ENCODE measurements around the gene MRPL2.

MRPL2 gene

GRCh38 chr6:43020052-43020705 lies 39.1 kb downstream of the MRPL2 start:
- no peak for TF ChIP-seq CTCF (IDR thresholded peaks at IDR 0.05; ENCODE audit: insufficient read depth, low read depth, low read length, missing control alignments)
- H3K4me3 ChIP-seq (ENCODE audit: low read length) = no peak overlapping the region
- no peak for DNase-seq (ENCODE audit: low read depth)

- no peak for DNase-seq (ENCODE audit: low read depth)
- no peak for TF ChIP-seq CTCF (IDR thresholded peaks at IDR 0.05; ENCODE audit: insufficient read depth, low read depth, low read length, missing control alignments)
- no peak overlapping the region for H3K4me3 ChIP-seq (ENCODE audit: low read length)
Observed at GRCh38 chr6:43019152-43019551, 40.1 kb downstream of the MRPL2 start.

GRCh38 chr6:43016943-43017334 lies 42.3 kb downstream of the MRPL2 start:
- H3K4me3 ChIP-seq (ENCODE audit: low read length) = no peak overlapping the region

GRCh38 chr6:43016176-43016942 lies 42.9 kb downstream of the MRPL2 start:
- no peak overlapping the region for H3K4me3 ChIP-seq (ENCODE audit: low read length)
- DNase-seq (ENCODE audit: low read depth) = no peak
- TF ChIP-seq CTCF (IDR thresholded peaks at IDR 0.05; ENCODE audit: insufficient read depth, low read depth, low read length, missing control alignments) = no peak

More at GRCh38 chr6:43016943-43017334, 42.3 kb downstream of the MRPL2 start:
- TF ChIP-seq CTCF (IDR thresholded peaks at IDR 0.05; ENCODE audit: insufficient read depth, low read depth, low read length, missing control alignments) = no peak
- DNase-seq (ENCODE audit: low read depth) = no peak

GRCh38 chr6:43014434-43014909 lies 44.8 kb downstream of the MRPL2 start:
- peak overlapping the region; percentile 98 for H3K4me3 ChIP-seq (ENCODE audit: low read length)
- peak; percentile 30 for DNase-seq (ENCODE audit: low read depth)
- TF ChIP-seq CTCF (IDR thresholded peaks at IDR 0.05; ENCODE audit: insufficient read depth, low read depth, low read length, missing control alignments) = no peak

GRCh38 chr6:43013843-43014433 lies 45.3 kb downstream of the MRPL2 start, which contains the start of the genes KLHDC3 and MEA1:
TSS of gene KLHDC3 (plus strand) at chr6:43014249. CDS start at chr6:43017193, 2,944 bp downstream.
TSS of gene MEA1 (minus strand) at chr6:43013946. CDS start at chr6:43013813, 133 bp downstream.
- H3K4me3 ChIP-seq (ENCODE audit: low read length) = peak within 1 kb of the TSS; percentile 98
- peak; percentile 100 for DNase-seq (ENCODE audit: low read depth)
- TF ChIP-seq CTCF (IDR thresholded peaks at IDR 0.05; ENCODE audit: insufficient read depth, low read depth, low read length, missing control alignments) = no peak

All from epithelial cell of esophagus (primary cell).